GM21367 (cell line): Measurements from ENCODE around the gene HSP90B1.

ENCODE experiments used
- ATAC-seq: cut with Tn5 transposase; IDR thresholded peaks from one replicate; pipeline ENCODE4 v1.9.1; 2021; ENCODE audit not compliant: unreplicated experiment

Gene HSP90B1

GRCh38 chr12:103930034-103930786 is at the start of gene HSP90B1:
HSP90B1 (plus strand) TSS chr12:103930410; CDS start chr12:103930516, 106 bp downstream.
- peak; percentile 51 for ATAC-seq

- no peak for ATAC-seq
These were observed 48.9 kb upstream of the HSP90B1 start for GRCh38 chr12:103881261-103881660.

- no peak for ATAC-seq
These were observed 47.2 kb upstream of the HSP90B1 start for GRCh38 chr12:103882861-103883596.

- ATAC-seq: no peak
These were observed 46.3 kb upstream of the HSP90B1 start for GRCh38 chr12:103883908-103884307.

- no peak for ATAC-seq
These were observed 45.9 kb upstream of the HSP90B1 start for GRCh38 chr12:103884316-103884715.

- ATAC-seq: no peak
These were observed 43.9 kb upstream of the HSP90B1 start for GRCh38 chr12:103886195-103886797.

- no peak for ATAC-seq
These were observed 42.5 kb upstream of the HSP90B1 start for GRCh38 chr12:103887738-103888137.

- no peak for ATAC-seq
These were observed 32.9 kb upstream of the HSP90B1 start for GRCh38 chr12:103897316-103897715.

- no peak for ATAC-seq
These were observed 28.6 kb upstream of the HSP90B1 start for GRCh38 chr12:103901518-103902173.

- no peak for ATAC-seq
These were observed 26.2 kb upstream of the HSP90B1 start for GRCh38 chr12:103903993-103904392.

GRCh38 chr12:103905730-103906349 is 24.4 kb upstream of the HSP90B1 start:
- ATAC-seq: no peak

GRCh38 chr12:103908246-103908541 is 22.0 kb upstream of the HSP90B1 start:
- no peak for ATAC-seq

GRCh38 chr12:103908877-103909276 is 21.3 kb upstream of the HSP90B1 start:
- ATAC-seq: no peak

GRCh38 chr12:103909811-103910210 is 20.4 kb upstream of the HSP90B1 start:
- ATAC-seq: no peak

- no peak for ATAC-seq
These were observed 18.1 kb upstream of the HSP90B1 start for GRCh38 chr12:103912069-103912468.

- no peak for ATAC-seq
These were observed 17.1 kb upstream of the HSP90B1 start for GRCh38 chr12:103913100-103913499.

GRCh38 chr12:103915306-103915705 is 14.9 kb upstream of the HSP90B1 start:
- ATAC-seq: no peak

GRCh38 chr12:103917873-103918272 is 12.3 kb upstream of the HSP90B1 start:
- no peak for ATAC-seq

- peak; percentile 33 for ATAC-seq
These were observed 5.2 kb upstream of the HSP90B1 start for GRCh38 chr12:103924761-103925641.

- no peak for ATAC-seq
These were observed 1.5 kb upstream of the HSP90B1 start for GRCh38 chr12:103928682-103929045.
